Gastrocnemius medialis (tissue), 4 donors: ENCODE measurements around the gene CORO2B.

Experiments used
- CTCF ChIP-seq, 5 experiments: fragments of 450-650 bp in 3 of 5; fragments of 200-600 bp in 2 of 5; sonication (generic) in 2 of 5; IDR thresholded peaks in 4 of 5; conservative IDR thresholded peaks in 1 of 5; 1 replicate in 4 of 5; 2 replicates in 1 of 5; pipeline ENCODE4 v1.5.1; 2016 to 2019; ENCODE audit warnings: antibody characterized with exemption in 5 of 5, mild to moderate bottlenecking in 3 of 5, moderate library complexity in 3 of 5
- POLR2A ChIP-seq, 2 donors: fragments of 450-650 bp; IDR thresholded peaks; one replicate each; pipeline ENCODE4 v1.6.1; 2017; ENCODE audit warnings: antibody characterized with exemption in 2 of 2, mild to moderate bottlenecking in 2 of 2, moderate library complexity in 2 of 2

GRCh38 chr15:68650901-68651709 lies 72.3 kb downstream of the CORO2B start:
- peak; percentile 20 to 63 (median 37) for TF ChIP-seq CTCF (IDR thresholded peaks at IDR 0.05 in 4 of 5, conservative IDR thresholded peaks at IDR 0.05 in 1 of 5)
- no peak for TF ChIP-seq POLR2A (IDR thresholded peaks at IDR 0.05)
